H1 (cell line): ENCODE results near the gene MACROD2. TPM values are rescaled to one million over a fixed set of nuclear protein-coding genes. Genes with fewer than 3 reads are reported as not detected.

Experiments used
- CTCF ChIA-PET: fragments of 300-600 bp; sonication (Branson Sonifier 250); formaldehyde crosslinking; loops from one replicate; lab custom pipeline; 2021; ENCODE audit not compliant: partially characterized antibody; lab: Charles Lee
- POLR2A ChIA-PET: fragments of 300-600 bp; sonication (Branson Sonifier 250); formaldehyde crosslinking; loops from one replicate; lab custom pipeline; 2021; ENCODE audit warnings: inconsistent platforms; ENCODE audit not compliant: partially characterized antibody; lab: Charles Lee
- DNase-seq, 2 experiments: peaks; one replicate each; pipeline versions ENCODE4 v3.0.0 to v3.0.0-alpha.2; 2010 to 2022; ENCODE audit warnings: low spot score in 2 of 2, low read depth in 1 of 2, mixed read lengths in 1 of 2
- FAIRE-seq: peaks from 2 replicates; lab custom pipeline; 2011; peaks lifted over from hg19 to GRCh38; lab: Jason Lieb, UNC
- H2AFZ ChIP-seq: 2 replicates; pipeline ENCODE4 v1.8.1; 2012; ENCODE audit warnings: low read length, inconsistent platforms
- H2AK5ac ChIP-seq: 2 replicates; pipeline ENCODE4 v1.6.1; 2013; ENCODE audit warnings: low read depth, low read length
- H2BK120ac ChIP-seq: replicated peaks from 2 replicates; pipeline ENCODE3; 2013; ENCODE audit warnings: low read depth, low read length, inconsistent platforms
- H2BK12ac ChIP-seq: 2 replicates; pipeline ENCODE4 v1.6.1; 2013; ENCODE audit warnings: low read depth, low read length
- H2BK15ac ChIP-seq: 2 replicates; pipeline ENCODE4 v1.6.1; 2013; ENCODE audit warnings: low read length
- H2BK20ac ChIP-seq: 2 replicates; pipeline ENCODE4 v1.6.1; 2013; ENCODE audit warnings: low read length
- H2BK5ac ChIP-seq: 2 replicates; pipeline ENCODE4 v1.6.1; 2013; ENCODE audit warnings: low read depth, low read length
- H3K14ac ChIP-seq: 2 replicates; pipeline ENCODE4 v1.6.1; 2013; ENCODE audit warnings: inconsistent platforms; ENCODE audit not compliant: insufficient read length
- H3K18ac ChIP-seq: 2 replicates; pipeline ENCODE4 v1.6.1; 2013; ENCODE audit warnings: low read length; ENCODE audit errors: extremely low read depth
- H3K23ac ChIP-seq: 2 replicates; pipeline ENCODE4 v1.6.1; 2013; ENCODE audit warnings: inconsistent platforms; ENCODE audit not compliant: insufficient read length
- H3K23me2 ChIP-seq: 2 replicates; pipeline ENCODE4 v1.6.1; 2013; ENCODE audit warnings: low read depth, low read length
- H3K27ac ChIP-seq: 2 replicates; pipeline ENCODE4 v1.6.1; 2011; ENCODE audit warnings: low read depth, low read length, inconsistent platforms
- H3K27me3 ChIP-seq, 4 experiments: replicated peaks in 1 of 4; 1 replicate in 1 of 4; 2 replicates in 3 of 4; pipeline versions ENCODE4 v1.6.1 to v1.8.1; 2011 to 2013; ENCODE audit warnings: low read length in 3 of 4, mild to moderate bottlenecking in 3 of 4, inconsistent platforms in 2 of 4, mixed read lengths in 2 of 4, moderate library complexity in 1 of 4; ENCODE audit not compliant: control insufficient read depth in 3 of 4, insufficient read depth in 3 of 4; ENCODE audit errors: extremely low read depth in 1 of 4
- H3K36me3 ChIP-seq, 4 experiments: 2 replicates each; pipeline versions ENCODE4 v1.6.1 to v1.8.1; 2011 to 2013; ENCODE audit warnings: mild to moderate bottlenecking in 4 of 4, low read length in 3 of 4, moderate library complexity in 2 of 4, control low read depth in 1 of 4, inconsistent platforms in 1 of 4; ENCODE audit not compliant: insufficient read depth in 4 of 4, control insufficient read depth in 2 of 4
- H3K4ac ChIP-seq: replicated peaks from 2 replicates; pipeline ENCODE3; 2013; ENCODE audit warnings: low read length, low read depth, mixed read lengths, inconsistent platforms; ENCODE audit not compliant: insufficient read length
- H3K4me1 ChIP-seq, 4 experiments: replicated peaks in 1 of 4; 1 replicate in 1 of 4; 2 replicates in 3 of 4; pipeline versions ENCODE4 v1.6.1 to v1.8.1; 2011 to 2013; ENCODE audit warnings: low read length in 3 of 4, inconsistent platforms in 2 of 4, mixed read lengths in 1 of 4; ENCODE audit not compliant: insufficient read depth in 4 of 4, control insufficient read depth in 3 of 4
- H3K4me2 ChIP-seq, 2 experiments: 2 replicates each; pipeline versions ENCODE4 v1.6.1 to v1.8.1; 2011 to 2013; ENCODE audit warnings: low read depth in 2 of 2, low read length in 2 of 2, control low read depth in 1 of 2, inconsistent platforms in 1 of 2, mild to moderate bottlenecking in 1 of 2; ENCODE audit not compliant: insufficient read depth in 1 of 2
- H3K4me3 ChIP-seq, 4 experiments: fragments of 200-600, 300-600 bp in 1 of 4; sonication (generic), shearing (Covaris generic), sonication (Bioruptor Twin) in 1 of 4; 2 replicates each; pipeline versions ENCODE4 v1.5.1 to v1.8.1; 2011 to 2016; ENCODE audit warnings: low read length in 4 of 4, low read depth in 3 of 4, control low read depth in 2 of 4, inconsistent platforms in 2 of 4, mild to moderate bottlenecking in 2 of 4, mixed read lengths in 1 of 4, moderate library complexity in 1 of 4; ENCODE audit not compliant: insufficient read depth in 2 of 4; ENCODE audit errors: extremely low read depth in 1 of 4
- H3K56ac ChIP-seq: replicated peaks from 2 replicates; pipeline ENCODE3; 2013; ENCODE audit warnings: low read depth, mild to moderate bottlenecking, mixed read lengths, low read length, inconsistent platforms; ENCODE audit not compliant: insufficient read length
- H3K79me1 ChIP-seq: 2 replicates; pipeline ENCODE4 v1.6.1; 2013; ENCODE audit warnings: low read depth, low read length, control low read depth
- H3K79me2 ChIP-seq, 2 experiments: 2 replicates each; pipeline versions ENCODE4 v1.6.1 to v1.8.1; 2012 to 2013; ENCODE audit warnings: low read length in 2 of 2, mild to moderate bottlenecking in 2 of 2, inconsistent platforms in 1 of 2; ENCODE audit not compliant: insufficient read depth in 2 of 2, control insufficient read depth in 1 of 2
- H3K9ac ChIP-seq, 4 experiments: replicated peaks in 1 of 4; 1 replicate in 1 of 4; 2 replicates in 3 of 4; pipeline versions ENCODE4 v1.6.1 to v1.8.1; 2011 to 2013; ENCODE audit warnings: low read depth in 3 of 4, low read length in 3 of 4, control low read depth in 2 of 4, mild to moderate bottlenecking in 2 of 4, moderate library complexity in 2 of 4, inconsistent platforms in 1 of 4; ENCODE audit errors: extremely low read depth in 1 of 4
- H3K9me3 ChIP-seq, 2 experiments: 2 replicates each; pipeline versions ENCODE4 v1.6.1 to v1.8.1; 2012 to 2013; ENCODE audit warnings: mild to moderate bottlenecking in 2 of 2, moderate library complexity in 2 of 2, control low read depth in 1 of 2, inconsistent platforms in 1 of 2, low read depth in 1 of 2, low read length in 1 of 2, mixed read lengths in 1 of 2; ENCODE audit not compliant: insufficient read depth in 2 of 2
- H4K20me1 ChIP-seq, 2 experiments: replicated peaks in 1 of 2; 2 replicates each; pipeline versions ENCODE3 to v1.8.1; 2011 to 2013; ENCODE audit warnings: inconsistent platforms in 2 of 2, low read length in 2 of 2, mild to moderate bottlenecking in 1 of 2; ENCODE audit not compliant: insufficient read depth in 2 of 2, control insufficient read depth in 1 of 2
- H4K5ac ChIP-seq: 2 replicates; pipeline ENCODE4 v1.6.1; 2013; ENCODE audit warnings: low read length, low read depth, mixed read lengths, inconsistent platforms; ENCODE audit not compliant: insufficient read length
- H4K8ac ChIP-seq: 2 replicates; pipeline ENCODE4 v1.8.0; 2013; ENCODE audit warnings: mild to moderate bottlenecking, moderate library complexity, low read length, inconsistent platforms; ENCODE audit not compliant: insufficient read depth; ENCODE audit errors: extremely low read depth
- H4K91ac ChIP-seq: replicated peaks from 2 replicates; pipeline ENCODE3; 2013; ENCODE audit warnings: low read length, mixed read lengths, inconsistent platforms; ENCODE audit not compliant: insufficient read length
- CBX5 ChIP-seq: fragments of 300-800, 300-1000 bp; sonication (generic); IDR thresholded peaks from 2 replicates; pipeline ENCODE4 v1.7.1; 2016; ENCODE audit warnings: antibody characterized with exemption, low read length, low read depth
- GABPA ChIP-seq: IDR thresholded peaks from 2 replicates; pipeline ENCODE4 v1.6.1; 2011; ENCODE audit warnings: mild to moderate bottlenecking, low read length, moderate library complexity, borderline replicate concordance; ENCODE audit not compliant: insufficient read depth
- MAX ChIP-seq: IDR thresholded peaks from 2 replicates; pipeline ENCODE4 v1.6.1; 2012; ENCODE audit warnings: inconsistent platforms
- RBBP5 ChIP-seq: IDR thresholded peaks from 2 replicates; pipeline ENCODE4 v1.7.1; 2012; ENCODE audit warnings: low read depth, mild to moderate bottlenecking, inconsistent platforms, low read length, moderate library complexity, borderline replicate concordance
- YY1 ChIP-seq: IDR thresholded peaks from 2 replicates; pipeline ENCODE4 v1.6.1; 2011; ENCODE audit warnings: low read depth, mild to moderate bottlenecking, low read length
- WGBS, 2 experiments: shearing (Covaris generic) in 1 of 2; methylation state at CpG; one replicate each; pipeline versions ENCODE4 v1.1.6 to v1.1.7; 2013 to 2015; ENCODE audit warnings: low lambda C conversion rate in 2 of 2, mixed read lengths in 2 of 2, inconsistent platforms in 1 of 2, low coverage in 1 of 2, missing lambda C conversion rate in 1 of 2; ENCODE audit not compliant: insufficient replicate concordance in 2 of 2, insufficient coverage in 1 of 2, insufficient read length in 1 of 2; ENCODE audit errors: extremely low coverage in 1 of 2, missing lambda C conversion rate in 1 of 2; 5-methylcytosine and 5-hydroxymethylcytosine counted together
- polyA plus RNA-seq, 7 experiments: library from polyadenylated mRNA; depleted of rRNA in 3 of 7; stranded (reverse) in 5 of 7; unstranded in 2 of 7; fragments of >200 nt in 5 of 7; fragments of 200-250 nt in 2 of 7; gene quantifications; 1 replicate in 5 of 7; 2 replicates in 1 of 7; 4 replicates in 1 of 7; pipeline versions ENCODE4 v1.2.1 to v1.2.3, GENCODE V29; 2011 to 2013; ENCODE audit warnings: missing spikeins in 2 of 7, mixed read lengths in 2 of 7
- total RNA-seq: library from RNA; stranded (reverse); fragmentation: NEBNext Ultra II Directional; extraction: Animal tissue kit (Norgen Biotek cat#: 25700); gene quantifications from 2 replicates; pipeline ENCODE4 v1.2.1, GENCODE V29; 2021

MACROD2 gene
- total and polyA plus RNA-seq, 2 of the 8 experiments (the other 6 are each of a cell fraction or from before 2014, with no cell fraction given), result 0.70 to 3.9 TPM

GRCh38 chr20:14720251-14720650 is 724.9 kb downstream of the MACROD2 start:
- Histone ChIP-seq H4K5ac (no peak overlapping the region), H3K36me3 (no peaks in the 10 kb centered on the region)
- no peak for TF ChIP-seq MAX
- TF ChIP-seq YY1, result no peak
- TF ChIP-seq GABPA, result no peak
- no peak for TF ChIP-seq CBX5
- no peak for TF ChIP-seq RBBP5
- TF ChIP-seq, all 59 proteins: peak for 0
- no peak overlapping the region for H2BK120ac ChIP-seq
- H3K4me1 ChIP-seq, result peaks cover 0 to 11% (median 5%) of the 10 kb centered on the region in 4 experiments; a peak in 3 of 7 replicates
- H3K79me2 ChIP-seq, result no peaks in the 10 kb centered on the region
- H2AFZ ChIP-seq, result no peak overlapping the region
- no peak overlapping the region for H4K8ac ChIP-seq
- H3K9me3 ChIP-seq, result no peaks in the 10 kb centered on the region
- H3K14ac ChIP-seq, result no peak overlapping the region
- no peak overlapping the region for H3K4ac ChIP-seq
- no peaks in the 10 kb centered on the region for H4K20me1 ChIP-seq
- no peak overlapping the region for H3K4me3 ChIP-seq
- H3K27me3 ChIP-seq, result no peaks in the 10 kb centered on the region
- no peak overlapping the region for H3K9ac ChIP-seq
- H2BK15ac ChIP-seq, result no peak overlapping the region
- H2AK5ac ChIP-seq, result no peak overlapping the region
- POLR2A ChIA-PET, result no interaction called here
- FAIRE-seq (no peak), DNase-seq (no peak)
- H3K56ac ChIP-seq, result no peak overlapping the region
- H3K79me1 ChIP-seq, result no peaks in the 10 kb centered on the region
- H2BK5ac ChIP-seq, result no peak overlapping the region
- H3K23ac ChIP-seq, result no peak overlapping the region
- no peak overlapping the region for H3K18ac ChIP-seq
- CTCF ChIA-PET, result no interaction called here
- H3K27ac ChIP-seq, result no peak overlapping the region
- no peak overlapping the region for H2BK20ac ChIP-seq
- 92% methylated on average over 3 of the region's 4 CpGs; no CpG with 5 or more reads in 1 of the 2 experiments for WGBS, 2 experiments
- H2BK12ac ChIP-seq, result no peak overlapping the region
- H4K91ac ChIP-seq, result no peak overlapping the region
- H3K23me2 ChIP-seq, result no peaks in the 10 kb centered on the region; the same call in 1 of the 2 replicates
- no peak overlapping the region for H3K4me2 ChIP-seq
